CD4-positive, alpha-beta T cell treated with Interleukin-4 for 4 hours (primary cell): ENCODE data around the gene ETF1.
"Not testable (repeated sequence)": the region's sequence is repeated elsewhere in the genome, so short reads cannot be mapped to it uniquely, and the experiment has no call there.

Experiments used
- DNase-seq: peaks from one replicate; pipeline ENCODE4 v3.0.0-alpha.2; 2020

ETF1 gene

GRCh38 chr5:138482638-138483037 is 60.4 kb downstream of the ETF1 start:
- no peak for DNase-seq

DNA sequence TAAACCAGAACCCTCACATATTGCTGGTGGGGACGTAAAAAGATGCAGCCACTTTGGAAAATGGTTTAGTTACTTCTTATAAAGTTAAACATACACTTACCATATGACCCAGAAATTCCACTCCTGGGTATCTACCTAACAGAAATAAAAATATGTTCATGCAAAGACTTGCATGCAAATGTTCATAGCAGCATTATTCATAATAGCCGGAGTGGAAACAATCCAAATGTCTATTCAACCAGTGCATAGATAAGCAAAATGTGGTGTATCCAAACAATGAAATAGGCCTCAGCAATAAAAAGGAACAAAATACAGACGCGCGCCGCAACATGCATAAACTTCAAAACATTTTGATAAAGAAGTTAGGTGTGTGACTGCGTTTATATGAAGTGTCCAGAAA is 66.1 kb downstream of the ETF1 start:
- no peak for DNase-seq

GRCh38 chr5:138473151-138473550 is 69.9 kb downstream of the ETF1 start:
- not testable (repeated sequence) for DNase-seq

DNA sequence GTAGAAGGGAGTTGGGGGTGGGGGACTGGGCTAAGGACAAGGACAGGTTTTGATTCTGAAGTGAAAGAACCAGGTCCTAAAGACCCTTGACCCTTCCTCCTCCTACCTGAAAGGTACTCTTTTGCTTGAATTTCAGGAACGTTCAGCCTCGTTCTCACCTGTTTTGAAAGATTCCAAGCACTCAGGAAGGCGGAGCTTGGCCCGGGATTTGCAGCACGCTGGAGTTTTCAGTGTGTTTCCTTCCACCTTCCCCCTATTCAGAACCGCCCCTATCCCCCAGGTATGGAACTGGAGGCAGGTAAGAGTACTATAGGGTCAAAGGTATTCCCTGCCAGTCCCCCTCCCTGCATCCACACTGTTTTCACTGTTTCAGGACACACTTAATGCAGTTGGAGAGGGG is 70.7 kb downstream of the ETF1 start:
- no peak for DNase-seq

GRCh38 chr5:138471052-138471361 is 72.0 kb downstream of the ETF1 start:
- DNase-seq: no peak

GRCh38 chr5:138470322-138471051 is 72.5 kb downstream of the ETF1 start:
- DNase-seq: no peak

DNA sequence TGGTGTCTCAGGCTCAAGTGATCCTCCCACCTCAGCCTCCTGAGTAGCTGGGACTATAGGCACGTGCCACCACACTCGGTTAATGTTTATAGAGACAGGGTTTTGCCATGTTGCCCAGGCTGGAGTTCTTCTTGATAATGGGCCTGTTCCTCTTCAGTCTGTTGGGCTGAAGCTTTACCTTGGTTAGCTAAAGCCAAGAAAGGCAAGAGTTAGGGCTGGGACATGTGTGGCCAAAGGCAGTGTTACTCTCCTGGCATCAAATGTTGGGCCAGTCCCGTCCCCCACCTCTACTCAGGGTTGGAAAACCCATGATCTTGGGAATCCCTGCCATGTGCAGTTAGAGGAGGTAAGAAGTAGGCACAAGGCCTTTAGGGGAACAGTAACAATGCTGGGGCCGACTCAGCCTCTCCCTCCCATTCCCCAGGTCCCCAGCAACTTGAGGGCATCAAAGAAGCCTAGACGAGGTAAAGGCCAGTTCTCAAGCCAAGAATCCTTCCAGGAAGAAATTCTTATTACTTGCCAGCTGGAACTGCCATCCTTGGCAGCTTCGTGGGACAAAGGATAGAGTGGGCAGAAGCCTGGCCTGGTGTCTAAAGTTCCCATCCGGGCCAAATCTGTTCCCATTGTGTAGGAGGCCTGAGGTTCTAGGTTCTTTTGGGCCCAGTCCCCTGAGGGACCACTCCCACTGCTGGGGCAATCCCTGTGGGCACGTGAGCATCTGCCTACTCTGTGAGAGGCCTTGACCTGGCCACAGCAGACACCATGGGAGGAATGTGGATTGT is 73.3 kb downstream of the ETF1 start:
- no peak for DNase-seq

DNA sequence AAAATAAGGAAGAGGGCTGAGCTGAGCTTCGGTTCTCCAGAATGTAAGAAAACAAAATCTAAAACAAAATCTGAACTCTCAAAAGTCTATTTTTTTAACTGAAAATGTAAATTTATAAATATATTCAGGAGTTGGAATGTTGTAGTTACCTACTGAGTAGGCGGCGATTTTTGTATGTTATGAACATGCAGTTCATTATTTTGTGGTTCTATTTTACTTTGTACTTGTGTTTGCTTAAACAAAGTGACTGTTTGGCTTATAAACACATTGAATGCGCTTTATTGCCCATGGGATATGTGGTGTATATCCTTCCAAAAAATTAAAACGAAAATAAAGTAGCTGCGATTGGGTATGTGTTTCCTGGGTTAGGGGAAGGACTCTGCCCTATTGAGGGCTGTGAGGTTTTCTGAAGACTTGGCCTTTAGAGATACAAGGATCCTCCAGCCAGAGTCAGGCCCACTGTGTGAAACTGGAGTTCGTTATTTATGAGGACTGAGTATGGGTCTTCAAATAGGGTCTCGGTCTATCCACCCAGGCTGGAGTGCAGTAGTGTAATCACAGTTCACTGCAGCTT is 74.0 kb downstream of the ETF1 start:
- DNase-seq: no peak

- DNase-seq: no peak
Measured at GRCh38 chr5:138468133-138468965, 74.7 kb downstream of the ETF1 start.

DNA sequence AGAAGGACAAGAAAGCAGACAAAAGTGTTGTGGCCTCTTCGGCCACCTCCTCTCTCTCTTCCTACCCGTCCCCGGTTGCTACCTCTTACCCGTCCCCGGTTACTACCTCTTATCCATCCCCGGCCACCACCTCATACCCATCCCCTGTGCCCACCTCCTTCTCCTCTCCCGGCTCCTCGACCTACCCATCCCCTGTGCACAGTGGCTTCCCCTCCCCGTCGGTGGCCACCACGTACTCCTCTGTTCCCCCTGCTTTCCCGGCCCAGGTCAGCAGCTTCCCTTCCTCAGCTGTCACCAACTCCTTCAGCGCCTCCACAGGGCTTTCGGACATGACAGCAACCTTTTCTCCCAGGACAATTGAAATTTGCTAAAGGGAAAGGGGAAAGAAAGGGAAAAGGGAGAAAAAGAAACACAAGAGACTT is 75.3 kb downstream of the ETF1 start:
- DNase-seq: no peak

DNA sequence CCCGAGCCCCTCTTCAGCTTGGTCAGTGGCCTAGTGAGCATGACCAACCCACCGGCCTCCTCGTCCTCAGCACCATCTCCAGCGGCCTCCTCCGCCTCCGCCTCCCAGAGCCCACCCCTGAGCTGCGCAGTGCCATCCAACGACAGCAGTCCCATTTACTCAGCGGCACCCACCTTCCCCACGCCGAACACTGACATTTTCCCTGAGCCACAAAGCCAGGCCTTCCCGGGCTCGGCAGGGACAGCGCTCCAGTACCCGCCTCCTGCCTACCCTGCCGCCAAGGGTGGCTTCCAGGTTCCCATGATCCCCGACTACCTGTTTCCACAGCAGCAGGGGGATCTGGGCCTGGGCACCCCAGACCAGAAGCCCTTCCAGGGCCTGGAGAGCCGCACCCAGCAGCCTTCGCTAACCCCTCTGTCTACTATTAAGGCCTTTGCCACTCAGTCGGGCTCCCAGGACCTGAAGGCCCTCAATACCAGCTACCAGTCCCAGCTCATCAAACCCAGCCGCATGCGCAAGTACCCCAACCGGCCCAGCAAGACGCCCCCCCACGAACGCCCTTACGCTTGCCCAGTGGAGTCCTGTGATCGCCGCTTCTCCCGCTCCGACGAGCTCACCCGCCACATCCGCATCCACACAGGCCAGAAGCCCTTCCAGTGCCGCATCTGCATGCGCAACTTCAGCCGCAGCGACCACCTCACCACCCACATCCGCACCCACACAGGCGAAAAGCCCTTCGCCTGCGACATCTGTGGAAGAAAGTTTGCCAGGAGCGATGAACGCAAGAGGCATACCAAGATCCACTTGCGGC is 75.9 kb downstream of the ETF1 start:
- DNase-seq: no peak

- no peak for DNase-seq
Measured at GRCh38 chr5:138466125-138466899, 76.7 kb downstream of the ETF1 start.

DNA sequence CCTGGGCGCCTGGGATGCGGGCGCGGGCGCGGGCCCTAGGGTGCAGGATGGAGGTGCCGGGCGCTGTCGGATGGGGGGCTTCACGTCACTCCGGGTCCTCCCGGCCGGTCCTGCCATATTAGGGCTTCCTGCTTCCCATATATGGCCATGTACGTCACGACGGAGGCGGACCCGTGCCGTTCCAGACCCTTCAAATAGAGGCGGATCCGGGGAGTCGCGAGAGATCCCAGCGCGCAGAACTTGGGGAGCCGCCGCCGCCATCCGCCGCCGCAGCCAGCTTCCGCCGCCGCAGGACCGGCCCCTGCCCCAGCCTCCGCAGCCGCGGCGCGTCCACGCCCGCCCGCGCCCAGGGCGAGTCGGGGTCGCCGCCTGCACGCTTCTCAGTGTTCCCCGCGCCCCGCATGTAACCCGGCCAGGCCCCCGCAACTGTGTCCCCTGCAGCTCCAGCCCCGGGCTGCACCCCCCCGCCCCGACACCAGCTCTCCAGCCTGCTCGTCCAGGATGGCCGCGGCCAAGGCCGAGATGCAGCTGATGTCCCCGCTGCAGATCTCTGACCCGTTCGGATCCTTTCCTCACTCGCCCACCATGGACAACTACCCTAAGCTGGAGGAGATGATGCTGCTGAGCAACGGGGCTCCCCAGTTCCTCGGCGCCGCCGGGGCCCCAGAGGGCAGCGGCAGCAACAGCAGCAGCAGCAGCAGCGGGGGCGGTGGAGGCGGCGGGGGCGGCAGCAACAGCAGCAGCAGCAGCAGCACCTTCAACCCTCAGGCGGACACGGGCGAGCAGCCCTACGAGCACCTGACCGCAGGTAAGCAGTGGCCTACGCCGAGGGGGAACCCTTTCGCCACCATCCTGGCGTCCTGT is 77.5 kb downstream of the ETF1 start, which contains the start of gene EGR1:
TSS of gene EGR1 (plus strand) at position 219 of the 864 bp plus-strand sequence. CDS start at position 502, 283 bp downstream.
- DNase-seq: peak; percentile 95

GRCh38 chr5:138464388-138465260 is 78.4 kb downstream of the ETF1 start:
- peak; percentile 97 for DNase-seq

DNA sequence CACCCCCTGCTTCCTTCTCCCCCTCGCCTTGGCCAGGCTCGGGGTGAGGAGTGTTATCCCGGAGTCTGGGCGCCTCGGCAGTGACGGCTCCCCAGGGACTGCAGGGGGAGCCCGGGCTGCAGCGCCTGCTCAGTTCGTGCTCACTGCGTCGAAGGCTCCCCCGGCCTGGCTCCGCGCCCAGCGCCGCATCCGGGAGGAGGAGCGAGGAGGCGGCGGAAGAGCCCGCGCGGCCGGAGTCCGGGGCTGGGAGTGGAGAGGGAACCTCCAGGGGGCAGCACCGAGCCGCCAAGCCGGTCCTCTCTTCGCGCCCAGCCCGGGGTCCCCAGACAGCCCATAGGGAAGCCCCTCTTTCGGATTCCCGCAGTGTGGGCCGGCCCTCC is 79.0 kb downstream of the ETF1 start:
- peak; percentile 91 for DNase-seq

DNA sequence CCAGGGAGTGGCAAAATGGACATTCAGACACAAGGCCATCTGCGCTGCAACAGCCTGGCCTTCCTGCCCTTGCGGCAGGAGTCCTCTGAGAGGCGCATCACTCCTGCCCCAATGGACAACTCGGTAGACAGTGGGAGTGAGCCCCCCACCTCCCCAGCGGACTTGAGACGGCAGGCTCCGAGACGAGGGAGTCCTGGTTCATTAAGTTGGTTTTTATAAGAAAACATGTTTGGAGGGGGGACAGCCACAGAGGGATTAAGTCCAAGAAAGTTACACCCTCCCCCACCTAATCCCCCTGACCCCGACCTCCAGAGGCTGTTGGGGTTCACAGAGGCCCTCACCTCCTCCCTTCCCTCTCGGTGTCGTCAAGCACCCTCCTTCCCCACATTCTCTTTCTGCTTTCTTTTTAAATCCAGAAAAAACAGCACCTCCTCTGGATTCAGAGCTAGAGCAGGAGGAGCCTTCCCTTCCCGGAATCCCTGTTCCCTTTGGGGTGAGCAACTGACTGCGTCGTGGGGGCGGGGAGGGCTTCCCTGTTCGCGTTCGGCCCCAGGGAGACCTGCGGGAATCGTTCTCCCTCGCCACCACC is 79.5 kb downstream of the ETF1 start:
- no peak for DNase-seq

GRCh38 chr5:138461343-138462125 is 81.5 kb downstream of the ETF1 start:
- DNase-seq: no peak

DNA sequence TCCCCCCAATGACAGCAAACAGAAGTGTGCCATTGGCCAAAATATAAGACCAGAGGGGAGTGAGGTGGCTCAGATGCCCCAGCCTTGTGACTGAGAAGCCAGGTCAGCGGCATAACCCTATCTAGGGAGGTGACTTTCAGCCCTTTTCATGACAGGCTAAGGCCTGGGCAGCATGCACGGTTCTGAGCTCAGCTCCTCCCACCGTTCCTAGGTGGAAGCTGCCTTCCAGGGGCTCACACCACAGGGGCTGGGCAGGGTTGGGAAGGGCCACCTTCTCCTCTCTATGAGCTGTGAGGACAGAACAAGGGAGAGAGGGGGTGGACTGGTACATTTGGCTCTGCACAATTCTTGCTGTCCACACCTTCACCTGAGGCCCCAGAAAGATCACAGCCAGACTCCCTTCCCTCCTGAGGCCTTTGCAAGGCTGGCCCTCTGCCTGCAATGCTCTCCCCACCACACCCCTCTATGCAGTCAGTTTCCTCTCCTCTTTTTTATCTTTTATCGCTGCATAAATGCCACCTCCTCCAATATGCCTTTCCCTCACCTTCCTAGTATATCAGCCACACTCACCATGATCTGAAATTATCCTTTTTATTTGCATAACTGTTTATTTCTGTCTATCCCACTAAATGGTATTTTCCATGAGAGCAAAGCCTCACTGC is 82.9 kb downstream of the ETF1 start:
- no peak for DNase-seq
